HG03095 (cell line): ENCODE results near the gene CDC14A.

ENCODE experiments used
- ATAC-seq: cut with Tn5 transposase; IDR thresholded peaks from one replicate; pipeline ENCODE4 v1.9.1; 2021; ENCODE audit warnings: moderate library complexity; ENCODE audit not compliant: unreplicated experiment

CDC14A gene

DNA sequence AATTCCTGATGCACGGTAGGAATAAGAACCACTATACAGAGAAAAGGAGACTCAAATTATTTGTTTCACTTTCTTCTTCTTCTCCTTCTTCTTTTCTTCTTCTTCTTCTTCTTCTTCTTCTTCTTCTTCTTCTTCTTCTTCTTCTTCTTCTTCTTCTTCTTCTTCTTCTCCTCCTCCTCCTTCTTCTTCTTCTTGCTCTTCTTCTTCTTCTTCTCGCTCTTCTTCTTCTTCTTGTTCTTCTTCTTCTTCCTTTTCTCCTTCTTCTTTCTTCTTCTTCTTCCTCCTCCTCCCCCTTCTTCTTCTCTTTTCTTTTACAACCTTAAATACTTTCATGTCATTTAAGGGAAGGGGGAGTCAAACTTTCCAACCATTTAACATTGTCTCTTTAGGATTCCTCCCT lies 174.6 kb downstream of the CDC14A start:
- ATAC-seq = no peak

DNA sequence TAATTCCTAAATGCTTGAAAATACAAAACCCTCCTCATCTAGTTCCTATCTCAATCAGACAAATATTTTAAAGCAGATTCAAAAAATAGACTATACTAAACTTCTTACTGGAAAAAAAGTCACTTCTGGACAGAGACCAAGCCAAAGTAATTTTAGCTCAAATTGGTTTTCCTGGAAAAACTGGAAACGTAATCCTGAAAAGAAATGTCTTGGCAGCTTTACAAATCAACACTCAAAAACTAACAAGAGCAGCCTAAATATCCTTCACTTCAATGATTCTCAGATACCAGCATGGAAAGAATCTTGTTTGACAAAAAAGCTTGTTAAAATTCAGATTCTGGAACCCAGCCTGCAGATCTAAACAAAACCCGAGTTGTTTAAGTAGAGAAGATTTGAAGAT lies 176.6 kb downstream of the CDC14A start:
- no peak for ATAC-seq

DNA sequence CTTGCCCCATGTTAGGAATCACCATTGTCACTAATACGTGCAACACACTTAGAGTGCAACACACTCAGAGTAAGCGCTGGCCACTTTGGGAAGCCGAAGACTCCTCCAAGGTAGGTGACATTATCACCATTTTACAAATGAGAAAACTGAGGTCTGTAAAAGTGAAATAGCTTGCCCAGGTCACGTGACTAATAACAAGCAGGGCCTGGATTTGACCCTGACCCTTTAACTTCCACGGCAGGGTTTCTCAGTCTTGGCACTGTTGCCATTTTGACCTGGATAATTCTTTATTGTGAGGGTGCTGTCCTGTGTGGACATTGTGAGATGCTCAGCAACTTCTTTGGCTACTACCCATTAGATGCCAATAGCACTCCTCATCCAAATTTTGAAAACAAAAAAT lies 177.8 kb downstream of the CDC14A start:
- ATAC-seq = no peak

DNA sequence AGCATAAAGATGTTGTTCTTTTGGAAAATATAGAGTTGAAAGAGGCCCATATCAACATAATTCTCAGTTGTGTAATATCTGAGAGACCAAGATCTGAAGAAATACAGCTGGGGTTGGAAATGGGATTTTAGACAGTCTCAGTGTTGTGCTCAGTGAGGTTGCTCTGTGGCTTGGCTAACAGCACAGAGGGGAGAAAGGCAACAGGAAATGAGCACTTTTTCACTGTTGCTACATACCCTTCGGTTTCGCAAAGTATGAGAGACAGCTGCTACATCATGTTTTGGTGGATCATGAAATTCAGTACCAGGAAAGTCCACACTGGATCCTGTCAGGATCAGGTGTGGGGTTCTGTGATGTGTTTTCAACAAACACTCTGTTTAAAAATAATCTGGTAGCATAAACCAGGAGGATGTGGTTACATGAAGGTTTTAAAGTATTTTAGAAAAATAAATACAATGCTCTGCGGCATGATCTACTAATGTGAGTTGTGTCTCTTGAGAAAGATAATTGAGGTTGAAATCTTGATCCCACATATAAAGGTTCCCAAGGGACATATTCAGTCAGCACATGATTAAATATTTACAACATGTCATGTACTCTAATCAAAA lies 178.7 kb downstream of the CDC14A start:
- peak; percentile 89 for ATAC-seq

DNA sequence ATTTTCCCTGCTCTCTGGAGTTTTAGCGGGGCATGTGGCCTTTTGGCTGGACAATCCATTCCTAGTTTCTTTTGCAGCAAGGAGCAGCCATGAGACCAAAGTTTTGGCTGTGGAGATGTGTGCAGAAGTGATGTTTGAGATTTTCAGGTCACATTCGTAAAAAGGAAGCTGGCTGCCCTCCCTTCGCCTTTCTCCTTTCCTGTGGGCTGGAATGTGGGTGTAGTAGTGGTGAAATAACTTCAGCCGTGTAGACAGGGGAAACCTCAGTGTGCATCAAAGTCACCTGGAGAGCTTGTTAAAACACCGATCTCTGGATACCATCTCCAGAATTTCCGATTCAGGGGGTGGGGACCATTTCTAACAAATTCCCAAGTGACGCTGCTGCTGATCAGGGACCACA lies 180.3 kb downstream of the CDC14A start:
- ATAC-seq = no peak

DNA sequence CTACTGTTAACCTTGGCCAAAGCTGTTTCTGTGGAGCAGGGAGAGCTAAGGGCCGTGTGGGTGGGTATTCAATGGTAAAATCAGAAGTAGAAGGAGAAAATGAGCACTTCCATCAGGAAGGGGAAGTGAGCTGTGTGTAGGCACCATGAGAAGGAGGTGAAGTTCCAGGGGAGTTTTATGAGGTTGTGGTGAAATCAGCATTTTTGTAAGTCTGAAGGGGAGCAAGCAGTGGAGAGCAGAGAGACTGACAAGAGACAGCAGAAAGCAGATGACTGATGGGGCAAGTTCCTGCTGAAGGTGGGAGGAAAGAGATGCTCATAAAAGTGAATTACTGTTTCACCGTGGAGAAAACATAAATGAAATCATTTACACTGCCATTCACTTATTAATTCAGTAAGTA lies 183.0 kb downstream of the CDC14A start:
- no peak for ATAC-seq

DNA sequence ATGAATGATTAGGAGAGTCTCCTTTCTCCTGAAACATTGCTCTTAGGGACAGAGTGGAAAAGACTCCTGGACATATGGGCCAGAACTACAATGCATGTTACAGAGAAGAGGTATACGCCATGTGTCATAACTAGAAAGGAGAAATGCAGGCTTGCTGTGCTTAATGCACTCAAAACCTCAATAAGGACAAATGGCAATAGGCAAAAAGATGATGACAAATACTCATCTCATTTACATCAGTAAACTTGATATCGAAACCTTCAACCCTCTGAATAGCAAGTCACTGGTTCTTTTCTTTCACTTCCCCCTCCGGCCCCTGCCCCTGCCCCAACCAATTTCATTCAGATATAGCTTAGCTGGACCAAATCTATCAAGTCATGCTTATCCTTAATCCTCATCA lies 183.7 kb downstream of the CDC14A start:
- peak; percentile 87 for ATAC-seq

DNA sequence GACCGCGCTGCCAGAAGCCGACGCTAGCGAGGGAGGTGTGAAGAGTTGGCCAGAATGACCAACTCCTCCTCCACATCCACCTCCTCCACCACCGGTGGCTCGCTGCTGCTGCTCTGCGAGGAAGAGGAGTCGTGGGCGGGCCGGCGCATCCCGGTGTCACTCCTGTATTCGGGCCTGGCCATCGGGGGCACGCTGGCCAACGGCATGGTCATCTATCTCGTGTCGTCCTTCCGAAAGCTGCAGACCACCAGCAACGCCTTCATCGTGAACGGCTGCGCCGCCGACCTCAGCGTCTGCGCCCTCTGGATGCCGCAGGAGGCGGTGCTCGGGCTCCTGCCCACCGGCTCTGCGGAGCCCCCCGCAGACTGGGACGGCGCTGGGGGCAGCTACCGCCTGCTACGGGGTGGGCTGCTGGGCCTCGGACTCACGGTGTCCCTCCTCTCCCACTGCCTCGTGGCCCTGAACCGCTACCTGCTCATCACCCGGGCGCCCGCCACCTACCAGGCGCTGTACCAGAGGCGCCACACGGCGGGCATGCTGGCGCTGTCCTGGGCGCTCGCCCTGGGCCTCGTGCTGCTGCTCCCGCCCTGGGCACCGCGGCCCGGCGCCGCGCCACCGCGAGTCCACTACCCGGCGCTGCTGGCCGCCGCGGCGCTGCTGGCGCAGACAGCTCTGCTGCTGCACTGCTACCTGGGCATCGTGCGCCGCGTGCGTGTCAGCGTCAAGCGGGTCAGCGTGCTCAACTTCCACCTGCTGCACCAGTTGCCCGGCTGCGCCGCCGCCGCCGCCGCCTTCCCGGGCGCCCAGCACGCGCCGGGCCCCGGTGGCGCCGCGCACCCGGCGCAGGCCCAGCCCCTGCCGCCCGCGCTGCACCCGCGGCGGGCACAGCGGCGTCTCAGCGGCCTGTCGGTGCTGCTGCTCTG lies 186.9 kb downstream of the CDC14A start:
- no peak for ATAC-seq

DNA sequence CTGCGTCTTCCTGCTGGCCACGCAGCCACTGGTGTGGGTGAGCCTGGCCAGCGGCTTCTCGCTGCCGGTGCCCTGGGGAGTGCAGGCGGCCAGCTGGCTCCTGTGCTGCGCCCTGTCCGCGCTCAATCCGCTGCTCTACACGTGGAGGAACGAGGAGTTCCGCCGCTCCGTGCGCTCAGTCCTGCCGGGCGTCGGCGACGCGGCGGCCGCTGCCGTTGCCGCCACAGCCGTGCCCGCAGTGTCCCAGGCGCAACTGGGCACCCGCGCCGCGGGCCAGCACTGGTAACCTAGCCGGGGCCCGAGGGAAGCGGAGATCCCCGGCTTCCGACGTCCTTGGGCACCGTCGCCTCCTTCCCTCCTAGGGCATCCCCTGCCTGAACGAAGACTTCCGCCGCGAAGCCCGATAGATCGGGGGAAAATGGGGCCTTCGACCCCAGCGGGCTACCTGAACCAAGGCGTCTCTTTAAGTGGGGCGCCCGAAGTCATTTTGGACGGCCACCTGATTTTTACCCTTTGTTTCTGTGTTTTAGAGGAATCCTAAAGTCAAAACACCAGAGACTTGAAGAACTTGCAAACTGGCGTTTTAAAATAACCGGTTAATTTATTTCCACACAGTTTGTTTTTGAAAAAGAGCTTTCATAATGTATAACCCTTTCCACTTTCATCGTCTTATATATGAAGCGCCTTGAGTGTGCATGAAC lies 187.7 kb downstream of the CDC14A start:
- no peak for ATAC-seq

DNA sequence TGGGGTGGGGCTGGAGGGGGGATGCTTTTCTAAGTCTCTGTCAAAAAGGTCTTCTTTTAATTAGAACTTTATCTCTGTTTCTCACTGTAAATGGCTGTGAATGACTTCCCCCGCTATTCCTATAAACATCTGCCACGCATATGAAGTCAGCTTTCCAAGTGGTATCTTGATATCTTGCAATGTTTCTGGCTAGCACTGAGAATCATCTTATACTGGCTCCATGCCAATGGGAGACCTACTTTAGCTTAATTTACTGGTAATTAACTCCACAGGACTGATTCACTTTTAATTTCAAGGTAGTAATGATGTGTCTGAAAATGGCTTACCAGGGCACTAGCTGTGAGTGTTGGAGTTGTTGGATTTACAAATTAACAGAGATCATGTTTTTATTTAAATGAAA lies 190.0 kb downstream of the CDC14A start:
- ATAC-seq = no peak

DNA sequence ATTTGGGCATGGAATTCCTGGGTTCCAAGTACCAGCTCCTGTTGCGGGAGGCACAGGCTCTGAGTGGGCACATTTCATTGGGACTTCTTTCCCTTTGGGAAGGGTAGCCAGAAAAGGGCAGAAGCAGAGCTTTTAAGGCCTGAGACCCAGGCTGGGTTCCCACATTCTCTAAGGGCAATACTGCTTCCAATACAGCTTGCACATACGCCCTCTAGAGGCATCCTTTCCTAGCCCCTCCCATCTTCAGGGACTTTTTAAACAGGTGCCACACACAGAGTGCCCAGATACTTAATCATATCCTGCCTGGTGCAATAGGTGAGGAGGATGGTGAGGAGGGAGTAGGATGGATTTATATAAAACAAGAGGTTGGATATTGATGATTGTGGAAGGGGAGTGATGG lies 191.3 kb downstream of the CDC14A start:
- ATAC-seq = no peak

DNA sequence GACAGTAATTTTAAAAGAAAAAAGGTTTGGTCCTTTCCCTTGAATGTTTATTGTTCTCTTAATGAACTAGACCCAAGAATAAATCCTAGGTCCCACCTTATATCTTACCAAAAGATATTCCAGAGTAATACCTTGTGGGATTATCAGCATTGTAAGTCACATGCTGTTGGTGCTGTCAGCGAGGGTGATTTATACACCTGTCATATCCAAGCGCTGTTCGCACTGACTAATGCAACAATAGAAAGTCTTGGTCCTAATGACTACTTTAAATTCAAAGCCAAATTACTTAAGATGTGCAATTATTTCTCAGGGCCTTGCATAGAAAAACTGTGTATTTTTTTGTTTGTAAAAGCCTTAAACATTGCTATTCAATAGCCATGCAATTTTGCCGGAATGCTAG lies 192.5 kb downstream of the CDC14A start:
- ATAC-seq = no peak

DNA sequence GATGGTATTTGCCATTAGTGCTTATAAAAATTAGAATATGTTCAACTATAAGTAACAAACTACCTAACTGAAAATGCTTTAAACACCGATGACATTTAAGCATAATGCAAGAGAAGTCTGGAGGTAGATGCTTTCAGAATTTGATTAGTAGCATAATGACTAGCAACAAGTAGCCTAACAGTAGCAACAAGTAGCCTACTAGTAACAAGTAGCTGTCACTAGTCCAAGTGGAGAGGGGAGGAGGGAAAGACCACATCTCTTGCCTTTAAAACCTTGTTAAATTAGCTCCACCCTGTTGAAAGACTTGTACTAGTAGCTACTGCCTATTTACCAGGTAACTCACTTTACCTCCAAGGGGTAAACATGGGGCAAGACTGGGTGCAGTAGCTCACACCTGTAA lies 193.5 kb downstream of the CDC14A start:
- ATAC-seq = no peak

DNA sequence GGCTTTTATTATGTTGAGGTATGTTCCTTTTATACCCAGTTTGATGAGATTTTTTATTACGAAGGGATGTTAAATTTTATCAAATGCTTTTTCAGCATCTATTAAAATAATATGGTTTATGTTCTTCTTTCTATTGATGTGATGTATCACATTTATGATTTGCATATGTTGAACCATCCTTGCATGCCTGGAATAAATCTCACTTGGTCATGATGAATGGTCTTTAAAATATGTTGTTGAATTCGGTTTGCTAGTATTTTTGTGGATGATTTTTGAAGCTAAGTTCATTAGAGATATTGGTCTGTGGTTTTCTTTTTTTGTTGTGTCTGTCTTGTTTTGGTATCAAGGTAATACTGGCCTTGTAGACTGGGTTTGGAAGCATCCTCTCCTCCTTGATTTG lies 199.7 kb downstream of the CDC14A start:
- ATAC-seq = no peak

DNA sequence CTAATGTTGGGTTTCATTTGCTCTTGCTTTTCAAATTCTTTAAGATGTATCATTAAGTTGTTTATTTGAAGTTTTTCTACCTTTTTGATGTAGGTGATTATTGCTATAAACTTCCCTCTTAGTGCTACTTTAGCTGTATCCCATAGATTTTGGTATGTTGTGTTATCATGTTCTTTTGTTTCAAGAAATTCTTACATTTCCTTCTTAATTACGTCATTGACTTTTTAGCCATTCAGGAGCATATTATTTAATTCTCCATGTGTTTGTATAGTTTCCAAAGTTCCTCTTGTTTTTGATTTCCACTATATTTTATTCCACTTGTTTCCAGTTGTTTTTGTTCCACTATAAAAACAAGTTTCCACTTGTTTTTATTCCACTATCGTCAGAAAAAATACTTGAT lies 200.6 kb downstream of the CDC14A start:
- no peak for ATAC-seq

DNA sequence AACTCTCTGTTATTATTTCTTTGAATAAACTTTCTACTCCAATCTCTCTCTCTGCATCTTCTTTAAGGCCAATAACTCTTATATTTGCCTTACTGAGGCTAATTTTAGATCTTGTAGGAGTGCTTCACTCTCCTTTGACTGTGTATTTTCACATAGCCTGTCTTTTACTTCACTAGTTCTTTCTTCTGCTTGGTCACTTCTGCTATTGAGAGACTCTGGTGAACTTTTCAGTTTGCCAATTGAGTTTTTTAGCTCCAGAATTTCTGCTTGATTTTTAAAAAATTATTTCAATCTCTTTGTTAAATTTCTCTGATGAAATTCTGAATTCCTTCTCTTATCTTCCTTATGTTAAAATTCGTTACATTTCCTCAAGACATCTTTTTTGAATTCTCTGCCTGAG lies 203.9 kb downstream of the CDC14A start:
- no peak for ATAC-seq

DNA sequence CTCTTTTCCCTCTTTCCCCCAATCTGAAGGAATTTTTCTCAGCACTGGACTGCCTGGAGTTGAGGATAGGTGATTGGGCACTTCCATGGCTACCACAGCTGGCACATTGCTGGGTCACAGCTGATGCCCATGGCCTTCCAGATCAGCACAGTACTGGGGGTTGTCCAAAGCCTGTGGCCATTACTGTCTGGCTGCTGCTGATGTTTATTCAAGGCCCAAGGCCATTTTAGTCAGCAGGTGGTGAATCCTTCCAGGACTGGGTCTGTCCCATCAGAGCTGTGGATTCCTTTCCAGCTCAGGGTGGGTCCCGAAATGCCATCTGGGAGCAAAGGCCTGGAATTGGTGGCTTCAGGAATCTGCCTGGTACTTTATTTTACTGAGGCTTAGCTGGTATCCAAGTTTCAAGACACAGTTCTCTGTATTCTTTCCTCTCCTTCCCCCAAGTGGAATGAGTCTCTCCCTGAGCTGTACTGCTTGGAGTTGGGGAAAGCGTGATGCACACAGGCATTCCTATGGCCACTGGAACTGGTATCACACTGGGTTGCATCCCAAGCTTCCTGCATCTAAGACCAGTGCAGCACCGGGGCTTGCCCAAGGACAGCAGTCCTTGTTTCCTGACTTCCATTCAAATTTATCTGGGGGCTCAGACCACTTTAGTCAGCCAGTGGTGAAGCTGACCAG lies 204.8 kb downstream of the CDC14A start:
- no peak for ATAC-seq

DNA sequence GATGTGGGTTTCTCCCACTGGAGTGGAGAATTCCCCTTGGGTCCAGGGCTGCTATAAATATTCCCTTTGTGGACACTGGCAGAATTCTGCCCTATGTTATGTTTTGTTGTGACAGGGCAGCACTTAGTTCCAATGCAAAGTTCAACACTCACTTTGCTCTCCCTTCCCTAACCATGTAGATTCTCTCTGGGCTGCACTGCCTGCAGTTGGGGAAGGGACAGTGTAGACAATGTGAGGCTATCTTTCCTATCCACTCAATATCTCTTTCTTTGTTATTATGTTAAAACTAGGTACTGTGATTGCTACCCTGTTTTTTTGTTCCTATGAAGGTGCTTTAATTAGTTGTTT lies 205.3 kb downstream of the CDC14A start:
- no peak for ATAC-seq

DNA sequence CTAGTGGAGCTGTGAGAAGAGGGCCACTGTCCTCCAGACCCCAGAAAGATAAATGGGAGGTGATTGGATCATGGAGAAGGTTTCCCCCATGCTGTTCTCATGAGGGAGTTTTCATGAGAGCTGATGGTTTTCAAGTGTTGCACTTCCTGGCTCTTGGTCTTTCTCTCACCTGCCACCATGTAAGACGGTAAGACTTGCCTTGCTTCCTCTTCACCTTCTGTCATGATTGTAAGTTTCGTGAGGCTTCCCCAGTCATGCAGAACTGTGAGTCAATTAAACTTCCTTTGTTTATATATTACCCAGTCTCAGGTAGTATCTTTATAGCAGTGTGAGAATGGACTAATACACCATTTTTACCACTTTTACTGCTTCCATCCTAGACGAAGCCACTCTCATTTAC lies 213.2 kb downstream of the CDC14A start:
- ATAC-seq = no peak

DNA sequence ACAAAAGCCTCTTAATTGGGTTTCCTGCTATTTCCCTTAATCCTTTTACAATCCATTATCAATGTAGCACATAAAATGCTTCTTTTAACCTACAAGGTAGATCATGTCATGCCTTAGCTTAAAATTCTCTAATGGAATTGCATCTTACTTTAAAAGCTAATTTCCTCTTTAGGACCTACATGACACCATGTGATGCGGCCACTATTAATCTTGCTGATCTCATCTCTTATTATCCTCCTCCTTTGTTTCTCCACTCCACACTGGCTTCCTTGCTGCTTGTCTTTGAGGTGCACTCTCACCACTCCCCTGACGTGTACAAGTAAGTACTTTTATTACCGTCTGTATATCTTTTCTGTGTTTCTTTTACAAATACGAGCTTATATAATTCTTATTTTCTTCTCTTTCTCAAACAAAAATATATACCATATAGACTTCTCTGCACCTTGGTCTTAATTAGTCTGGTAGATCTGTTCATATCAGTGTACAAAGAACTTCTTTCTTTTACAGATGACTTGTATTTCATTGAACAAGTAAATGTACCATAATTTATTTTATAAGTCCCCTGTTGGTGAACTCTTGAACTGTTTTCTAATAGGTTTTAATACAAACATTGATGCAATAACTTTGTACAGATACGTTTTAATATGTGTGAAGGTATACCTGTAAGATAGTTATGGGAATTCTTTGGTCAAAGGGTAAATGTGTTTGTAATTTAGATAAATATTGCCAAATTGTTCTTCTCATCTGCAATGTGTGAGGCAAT lies 213.8 kb downstream of the CDC14A start:
- ATAC-seq = no peak

DNA sequence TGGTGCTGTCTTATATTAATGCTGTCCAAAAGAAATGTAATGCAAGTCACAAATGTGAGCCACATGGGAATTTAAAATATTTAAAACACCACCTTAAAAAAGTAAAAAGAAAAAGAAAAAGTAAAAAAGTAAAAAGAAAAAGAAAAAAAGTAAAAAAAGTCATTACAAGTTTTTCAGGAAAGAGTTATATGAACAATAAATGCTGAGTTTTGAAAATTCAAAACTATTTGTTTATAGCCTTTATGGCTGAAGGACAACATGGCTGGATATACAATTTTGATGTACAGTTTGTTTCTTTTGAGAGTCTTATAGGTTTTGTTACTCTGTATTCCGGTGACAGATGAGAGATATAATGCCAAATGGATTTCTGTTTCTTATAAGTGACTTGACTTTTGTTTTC lies 214.8 kb downstream of the CDC14A start:
- no peak for ATAC-seq
